GM21619 (cell line): ENCODE results near the gene TLX3.
A peak's percentile ranks its signal among the peaks of the same experiment; 100 is the strongest.
"Not testable (repeated sequence)": the region's sequence is repeated elsewhere in the genome, so short reads cannot be mapped to it uniquely, and the experiment has no call there.

Experiments
- ATAC-seq: cut with Tn5 transposase; IDR thresholded peaks from one replicate; pipeline ENCODE4 v1.9.1; 2021; ENCODE audit not compliant: unreplicated experiment

Gene TLX3

GRCh38 chr5:171322527-171322926 lies 13.5 kb downstream of the TLX3 start:
- no peak for ATAC-seq

- ATAC-seq, result no peak
Observed at GRCh38 chr5:171323007-171323406, 14.0 kb downstream of the TLX3 start.

- no peak for ATAC-seq
Observed at GRCh38 chr5:171323806-171324632, 15.0 kb downstream of the TLX3 start.

GRCh38 chr5:171330021-171330420 lies 21.0 kb downstream of the TLX3 start:
- no peak for ATAC-seq

- no peak for ATAC-seq
Observed at GRCh38 chr5:171335616-171336015, 26.6 kb downstream of the TLX3 start.

- no peak for ATAC-seq
Observed at GRCh38 chr5:171336521-171337209, 27.6 kb downstream of the TLX3 start.

GRCh38 chr5:171337210-171337569 lies 28.1 kb downstream of the TLX3 start:
- ATAC-seq, result no peak

- ATAC-seq, result no peak
Observed at GRCh38 chr5:171340042-171340441, 31.0 kb downstream of the TLX3 start.

- ATAC-seq, result no peak
Observed at GRCh38 chr5:171340491-171340890, 31.4 kb downstream of the TLX3 start.

- ATAC-seq, result peak; percentile 67
Observed at GRCh38 chr5:171342362-171343111, 33.5 kb downstream of the TLX3 start.

GRCh38 chr5:171344936-171345608 lies 36.0 kb downstream of the TLX3 start:
- ATAC-seq, result no peak

GRCh38 chr5:171351536-171352073 lies 42.6 kb downstream of the TLX3 start:
- no peak for ATAC-seq

GRCh38 chr5:171355302-171355724 lies 46.3 kb downstream of the TLX3 start:
- peak; percentile 97 for ATAC-seq

- no peak for ATAC-seq
Observed at GRCh38 chr5:171357843-171358242, 48.8 kb downstream of the TLX3 start.

- ATAC-seq, result not testable (repeated sequence)
Observed at GRCh38 chr5:171361151-171361550, 52.1 kb downstream of the TLX3 start.
